ENCODE data around the gene OR4C3.
"Not testable (repeated sequence)": the region's sequence is repeated elsewhere in the genome, so short reads cannot be mapped to it uniquely, and the experiment has no call there.

Gene OR4C3

GRCh38 chr11:48324620-48325019, at the start of gene OR4C3:
TSS of gene OR4C3 (plus strand) at chr11:48324920. CDS start at chr11:48325022, 102 bp downstream.
- not testable (repeated sequence) for DNase-seq

DNA sequence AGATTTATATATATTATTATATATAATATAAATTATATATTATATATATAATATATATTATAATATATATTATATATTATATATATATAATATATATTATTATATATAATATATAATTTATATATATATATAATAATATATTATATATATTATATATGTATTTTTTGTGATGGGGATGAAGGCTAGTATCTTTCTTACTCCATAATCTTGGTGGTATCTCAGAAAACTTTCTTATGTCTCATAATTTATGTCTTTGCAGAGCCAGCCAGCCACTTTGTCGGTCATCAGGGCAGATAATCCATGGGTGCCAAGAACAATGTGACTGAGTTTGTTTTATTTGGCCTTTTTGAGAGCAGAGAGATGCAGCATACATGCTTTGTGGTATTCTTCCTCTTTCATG, 18.8 kb upstream of the OR4C3 start, which contains the start of gene OR4S1:
Gene OR4S1, plus strand, starts transcription at position 301 of the 400 bp plus-strand sequence. Its CDS starts 0 bp downstream, at position 301.
- no peak for DNase-seq

DNA sequence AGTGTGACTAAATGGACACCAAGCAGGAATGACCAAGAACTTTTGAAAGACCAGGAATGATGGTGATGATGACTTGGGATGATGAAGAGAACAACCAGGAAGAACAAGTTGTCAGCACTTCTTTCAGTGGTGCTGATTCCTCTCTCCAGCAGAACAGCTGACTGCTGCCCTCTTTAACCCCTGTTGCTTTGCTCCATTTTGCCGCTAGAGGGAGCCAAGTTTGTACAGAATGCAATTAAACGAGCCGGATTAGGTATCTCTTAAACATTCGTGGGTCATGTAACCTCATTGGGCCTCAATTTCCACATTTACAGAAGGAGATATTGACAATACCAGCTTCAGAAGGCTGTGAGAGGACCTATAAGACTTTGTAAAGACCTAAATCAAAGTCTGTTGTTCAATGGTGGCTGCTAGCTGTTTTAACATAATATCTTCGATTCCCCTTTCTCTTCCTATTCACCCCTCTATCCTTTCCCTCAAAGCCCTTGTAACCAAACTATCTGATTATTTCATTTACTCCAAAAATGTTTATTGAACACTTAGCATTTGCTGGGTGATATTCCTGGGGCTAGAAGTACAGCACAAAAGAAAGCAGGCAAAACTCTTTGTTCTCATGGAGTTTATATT, 16.8 kb upstream of the OR4C3 start:
- DNase-seq: peak; percentile 7

- DNase-seq: not testable (repeated sequence)
Measured at GRCh38 chr11:48313590-48313989, 11.1 kb upstream of the OR4C3 start.

- not testable (repeated sequence) for DNase-seq
Measured at GRCh38 chr11:48319813-48320212, 4.9 kb upstream of the OR4C3 start.

DNA sequence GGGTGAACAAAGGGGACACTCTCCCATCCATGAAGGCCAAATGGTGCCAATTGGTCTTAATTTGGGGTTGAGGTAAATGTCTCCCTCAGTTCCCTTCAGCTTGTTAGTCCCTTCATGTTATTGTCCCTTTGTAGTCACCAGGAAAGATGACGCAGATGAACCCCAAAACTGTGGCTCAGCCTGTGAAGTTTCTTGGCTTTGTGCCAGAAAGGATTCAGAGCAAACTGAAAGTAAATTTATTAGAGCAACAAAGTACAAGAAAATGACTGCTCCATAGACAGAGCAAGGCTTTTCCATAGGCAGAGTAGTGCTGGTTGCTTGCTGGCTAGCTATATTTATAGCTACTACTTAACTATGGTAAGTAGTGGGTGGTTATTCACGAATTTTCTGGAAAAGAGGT, 16.7 kb downstream of the OR4C3 start:
- no peak for DNase-seq

- DNase-seq: not testable (repeated sequence)
Measured at GRCh38 chr11:48342505-48342904, 17.8 kb downstream of the OR4C3 start.

GRCh38 chr11:48346286-48346685, 21.6 kb downstream of the OR4C3 start:
- DNase-seq: not testable (repeated sequence)

DNA sequence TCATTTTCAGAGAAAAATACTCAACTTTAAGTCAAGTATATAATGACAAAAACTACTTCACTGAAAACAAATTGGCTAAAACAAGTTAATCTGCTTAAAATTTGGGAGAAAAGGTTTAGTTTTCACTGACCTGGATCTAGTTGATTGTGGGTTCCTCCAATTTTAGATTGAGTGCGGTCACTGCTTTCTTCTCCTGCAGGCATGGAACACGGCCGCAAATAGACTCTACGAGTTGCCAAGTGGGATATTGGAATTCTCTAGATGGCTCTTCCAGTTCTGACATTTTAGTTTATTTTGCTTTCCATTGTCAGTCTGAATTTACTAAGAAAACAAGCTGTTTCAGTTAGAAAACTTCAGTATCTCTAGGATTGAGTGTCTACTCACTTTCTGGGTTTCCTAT, 29.3 kb downstream of the OR4C3 start:
- DNase-seq: no peak

DNA sequence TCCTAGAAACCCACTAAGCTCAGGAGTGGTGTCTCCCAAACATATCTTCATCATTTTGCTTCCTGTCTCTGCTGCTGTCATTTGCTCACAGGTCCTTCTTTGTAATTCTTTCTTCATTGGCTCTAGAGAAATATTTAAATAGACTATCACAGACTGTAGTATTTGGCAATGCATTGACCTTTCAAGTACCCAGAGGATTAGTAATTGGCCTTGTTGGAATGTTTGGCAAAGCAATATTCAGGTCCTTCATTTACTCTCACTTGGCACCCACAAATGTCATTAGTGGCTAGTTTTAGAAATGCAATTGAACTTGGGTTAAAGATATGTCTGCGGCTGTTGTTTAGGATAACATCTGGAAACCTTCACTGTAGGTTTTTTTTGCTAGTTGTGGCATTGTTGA, 30.0 kb downstream of the OR4C3 start:
- no peak for DNase-seq

- not testable (repeated sequence) for DNase-seq
Measured at GRCh38 chr11:48361289-48361688, 36.6 kb downstream of the OR4C3 start.

GRCh38 chr11:48366365-48366764, 41.6 kb downstream of the OR4C3 start, which contains the start of gene OR4C5:
TSS of gene OR4C5 (minus strand) at chr11:48366465. CDS start at chr11:48366465, 0 bp downstream.
- no peak for DNase-seq
